SK-N-SH (cell line): ENCODE measurements around the gene MARCHF4.

Source experiments
- CTCF ChIP-seq: fragments of 200-600 bp; sonication (generic); IDR thresholded peaks from 2 replicates; pipeline ENCODE4 v1.6.1; 2017; ENCODE audit warnings: antibody characterized with exemption, mild to moderate bottlenecking, moderate library complexity
- SIN3A ChIP-seq: IDR thresholded peaks from 2 replicates; pipeline ENCODE4 v1.6.1; 2012; ENCODE audit warnings: low read depth, mild to moderate bottlenecking, low read length, moderate library complexity, borderline replicate concordance

GRCh38 chr2:216350214-216350791 is 22.0 kb downstream of the MARCHF4 start:
- TF ChIP-seq CTCF (no peak), SIN3A (no peak)
